Activated T-cell treated with anti-CD3 and anti-CD28 coated beads, Interleukin-2, amount 50 U/mL, for 72 hours (primary cell): ENCODE data around the gene COL1A1. TPM values are rescaled to one million over a fixed set of nuclear protein-coding genes. Genes with fewer than 3 reads are reported as not detected.

ENCODE experiments used
- ATAC-seq, 2 donors: fragments of 150-1000 bp; cut with Tn5 transposase; replicated peaks in 1 of 2; 2 replicates each; pipeline ENCODE4 v1.10.0; 2021; ENCODE audit warnings: moderate library complexity in 2 of 2, mild to moderate bottlenecking in 1 of 2
- DNase-seq, 2 donors: peaks; one replicate each; pipeline ENCODE4 v3.0.0; 2021 to 2022; ENCODE audit warnings: mixed read lengths in 1 of 2
- H3K27ac Mint-ChIP-seq: one replicate; pipeline ENCODE4 v1.8.0; 2022; ENCODE audit warnings: mild to moderate bottlenecking, moderate library complexity, mixed read lengths
- H3K27me3 Mint-ChIP-seq: one replicate; pipeline ENCODE4 v1.8.0; 2022; ENCODE audit warnings: low read depth, mixed read lengths
- H3K36me3 Mint-ChIP-seq, 2 donors: one replicate each; pipeline ENCODE4 v1.8.0; 2022; ENCODE audit warnings: mixed read lengths in 2 of 2, mild to moderate bottlenecking in 1 of 2; ENCODE audit not compliant: insufficient read depth in 2 of 2
- H3K4me1 Mint-ChIP-seq: one replicate; pipeline ENCODE4 v1.8.0; 2022; ENCODE audit warnings: low read depth, mixed read lengths
- H3K4me3 Mint-ChIP-seq, 2 donors: one replicate each; pipeline ENCODE4 v1.8.0; 2022; ENCODE audit warnings: mild to moderate bottlenecking in 2 of 2, mixed read lengths in 2 of 2, moderate library complexity in 2 of 2
- H3K9me3 Mint-ChIP-seq, 2 donors: one replicate each; pipeline ENCODE4 v1.8.0; 2022; ENCODE audit warnings: mixed read lengths in 2 of 2
- total RNA-seq, 2 donors: library from RNA; stranded (reverse); gene quantifications; one replicate each; pipeline ENCODE4 v1.2.3, GENCODE V29; 2022

The COL1A1 gene
- total RNA-seq, 2 donors from 2014 or later, result 9.8 to 10.3 TPM

- ATAC-seq (no peak), DNase-seq (no peak)
- H3K4me3 Mint-ChIP-seq, result no peak overlapping the region
- H3K27ac Mint-ChIP-seq, result no peak overlapping the region
- peaks cover 60% of the 10 kb centered on the region for H3K27me3 Mint-ChIP-seq
- no peaks in the 10 kb centered on the region for H3K9me3 Mint-ChIP-seq
- H3K4me1 Mint-ChIP-seq, result peaks cover 18% of the 10 kb centered on the region
- no peaks in the 10 kb centered on the region for H3K36me3 Mint-ChIP-seq
Measured at GRCh38 chr17:50210240-50211225, 9.1 kb upstream of the COL1A1 start.

DNA sequence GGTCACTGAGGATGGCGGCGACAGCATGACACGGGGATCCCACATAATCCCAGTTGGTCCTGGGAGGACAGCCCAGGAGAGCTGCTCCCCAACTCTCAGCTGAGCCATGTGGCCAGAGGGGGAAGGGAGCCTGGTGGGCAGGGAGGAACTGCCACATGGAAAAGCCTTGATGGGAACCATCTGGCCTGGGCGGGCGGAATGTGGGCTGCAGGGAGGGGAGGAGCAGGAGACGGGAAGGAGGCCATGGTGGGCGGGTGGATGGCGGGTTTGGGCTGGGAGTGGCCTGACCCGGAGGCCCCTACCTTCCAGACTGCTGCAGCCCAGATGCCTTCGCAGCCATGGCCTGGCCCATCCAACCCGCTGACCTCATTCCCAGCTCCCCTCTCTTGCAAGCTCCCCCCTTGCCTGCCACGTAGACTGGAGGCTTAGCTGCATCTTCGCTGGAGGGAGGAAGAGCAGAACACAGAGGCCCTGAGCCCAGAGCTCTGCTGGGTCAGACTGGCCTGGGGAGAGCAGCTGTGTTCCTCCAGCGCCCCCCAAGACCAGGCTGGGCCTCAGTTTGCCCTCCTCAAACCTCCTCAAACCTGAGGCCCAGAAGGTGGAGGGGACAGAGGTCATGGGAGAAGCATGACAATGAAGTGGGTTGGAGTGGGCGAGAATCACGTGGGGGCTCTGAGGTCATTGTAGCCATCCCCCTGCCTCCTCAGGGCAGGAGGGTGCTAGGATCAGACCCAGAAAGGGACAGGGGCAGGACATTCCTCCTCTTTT is 8.2 kb upstream of the COL1A1 start:
- peaks cover 18% of the 10 kb centered on the region for H3K4me1 Mint-ChIP-seq
- no peaks in the 10 kb centered on the region for H3K36me3 Mint-ChIP-seq
- no peak overlapping the region for H3K27ac Mint-ChIP-seq
- DNase-seq (no peak), ATAC-seq (no peak)
- H3K9me3 Mint-ChIP-seq, result no peaks in the 10 kb centered on the region
- no peak overlapping the region for H3K4me3 Mint-ChIP-seq
- peaks cover 64% of the 10 kb centered on the region for H3K27me3 Mint-ChIP-seq

DNA sequence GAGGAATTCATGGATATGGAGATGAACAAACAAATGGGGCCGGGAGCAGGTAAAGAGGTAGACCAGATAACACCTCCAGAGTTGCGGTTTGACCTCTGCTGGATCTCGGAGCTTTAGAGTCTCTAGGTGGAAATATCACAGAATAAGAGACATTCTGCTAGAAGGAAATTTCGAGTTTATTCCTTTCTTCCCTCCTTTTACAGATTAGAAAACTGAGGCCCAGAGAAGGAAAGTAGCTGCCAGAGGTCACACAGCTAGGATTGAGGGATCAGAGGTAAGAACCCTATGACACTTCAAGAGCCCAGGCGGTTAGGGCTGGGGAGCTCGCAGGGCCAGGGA is 7.7 kb upstream of the COL1A1 start:
- peaks cover 18% of the 10 kb centered on the region for H3K4me1 Mint-ChIP-seq
- H3K27me3 Mint-ChIP-seq, result peaks cover 58% of the 10 kb centered on the region
- no peaks in the 10 kb centered on the region for H3K9me3 Mint-ChIP-seq
- H3K36me3 Mint-ChIP-seq, result no peaks in the 10 kb centered on the region
- ATAC-seq, result no peak
- no peak overlapping the region for H3K27ac Mint-ChIP-seq
- no peak for DNase-seq
- no peak overlapping the region for H3K4me3 Mint-ChIP-seq

DNA sequence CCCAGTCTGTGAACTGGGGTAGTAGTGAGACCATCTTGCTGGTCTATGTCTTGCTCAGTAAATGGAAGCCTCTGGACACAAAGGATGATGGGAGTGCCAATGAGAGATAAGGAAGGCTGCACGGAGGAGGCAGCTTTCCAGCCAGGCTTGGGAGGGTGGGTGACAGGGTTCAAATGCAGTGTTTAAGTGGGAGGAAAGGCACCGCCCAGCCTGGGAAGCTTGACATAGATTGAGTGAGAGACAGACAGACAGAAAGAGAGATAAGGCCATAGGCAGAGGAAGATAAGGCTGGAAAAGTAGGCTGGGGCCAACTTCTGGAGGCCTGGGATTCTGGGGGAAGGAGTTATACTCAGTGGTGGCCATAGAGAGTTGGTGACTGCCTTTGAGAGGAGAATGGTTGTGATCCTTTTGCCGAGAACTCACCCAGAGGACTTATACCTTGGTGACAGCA is 7.2 kb upstream of the COL1A1 start:
- H3K27ac Mint-ChIP-seq, result no peak overlapping the region
- H3K9me3 Mint-ChIP-seq, result no peaks in the 10 kb centered on the region
- no peaks in the 10 kb centered on the region for H3K36me3 Mint-ChIP-seq
- no peak overlapping the region for H3K4me3 Mint-ChIP-seq
- peaks cover 18% of the 10 kb centered on the region for H3K4me1 Mint-ChIP-seq
- H3K27me3 Mint-ChIP-seq, result peaks cover 56% of the 10 kb centered on the region
- DNase-seq (no peak), ATAC-seq (no peak)

GRCh38 chr17:50207792-50208567 is 6.5 kb upstream of the COL1A1 start:
- no peak overlapping the region for H3K4me3 Mint-ChIP-seq
- no peak overlapping the region for H3K27ac Mint-ChIP-seq
- no peaks in the 10 kb centered on the region for H3K9me3 Mint-ChIP-seq
- DNase-seq, result no peak
- no peak for ATAC-seq
- no peaks in the 10 kb centered on the region for H3K36me3 Mint-ChIP-seq
- H3K27me3 Mint-ChIP-seq, result peaks cover 57% of the 10 kb centered on the region
- peaks cover 13% of the 10 kb centered on the region for H3K4me1 Mint-ChIP-seq

DNA sequence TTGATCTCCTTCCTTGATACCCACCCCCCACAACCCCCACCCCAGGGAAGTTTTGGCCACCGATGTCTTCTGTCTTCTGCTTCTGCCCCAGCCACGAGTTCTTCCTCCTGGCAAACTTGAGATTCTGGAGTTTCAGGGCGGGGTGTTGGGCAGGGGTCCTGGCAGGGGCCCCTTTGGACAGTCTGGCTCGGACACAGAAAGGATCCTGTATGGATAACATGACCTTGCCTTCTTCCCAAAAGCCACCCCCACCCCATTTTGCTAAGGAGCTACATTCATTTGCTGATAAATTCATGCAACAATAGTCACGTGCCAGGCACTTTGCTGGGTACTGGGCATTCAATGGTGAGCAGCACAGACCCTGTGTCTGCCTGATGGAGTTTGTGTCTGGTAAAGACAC is 5.9 kb upstream of the COL1A1 start:
- Mint-ChIP-seq H3K4me1 (peaks cover 6% of the 10 kb centered on the region), H3K36me3 (no peaks in the 10 kb centered on the region), H3K9me3 (no peaks in the 10 kb centered on the region), H3K4me3 (no peak overlapping the region), H3K27ac (no peak overlapping the region), H3K27me3 (peaks cover 62% of the 10 kb centered on the region)
- DNase-seq (no peak), ATAC-seq (no peak)

- ATAC-seq, result peak in 1 of 2 donors; percentile 49
- peaks cover 62% of the 10 kb centered on the region for H3K27me3 Mint-ChIP-seq
- H3K4me1 Mint-ChIP-seq, result peaks cover 4% of the 10 kb centered on the region
- H3K27ac Mint-ChIP-seq, result no peak overlapping the region
- H3K4me3 Mint-ChIP-seq, result peak overlapping the region; percentile 36 to 43
- peak; percentile 28 to 44 for DNase-seq
- no peaks in the 10 kb centered on the region for H3K9me3 Mint-ChIP-seq
- H3K36me3 Mint-ChIP-seq, result no peaks in the 10 kb centered on the region
Measured at GRCh38 chr17:50206604-50207293, 5.3 kb upstream of the COL1A1 start.

DNA sequence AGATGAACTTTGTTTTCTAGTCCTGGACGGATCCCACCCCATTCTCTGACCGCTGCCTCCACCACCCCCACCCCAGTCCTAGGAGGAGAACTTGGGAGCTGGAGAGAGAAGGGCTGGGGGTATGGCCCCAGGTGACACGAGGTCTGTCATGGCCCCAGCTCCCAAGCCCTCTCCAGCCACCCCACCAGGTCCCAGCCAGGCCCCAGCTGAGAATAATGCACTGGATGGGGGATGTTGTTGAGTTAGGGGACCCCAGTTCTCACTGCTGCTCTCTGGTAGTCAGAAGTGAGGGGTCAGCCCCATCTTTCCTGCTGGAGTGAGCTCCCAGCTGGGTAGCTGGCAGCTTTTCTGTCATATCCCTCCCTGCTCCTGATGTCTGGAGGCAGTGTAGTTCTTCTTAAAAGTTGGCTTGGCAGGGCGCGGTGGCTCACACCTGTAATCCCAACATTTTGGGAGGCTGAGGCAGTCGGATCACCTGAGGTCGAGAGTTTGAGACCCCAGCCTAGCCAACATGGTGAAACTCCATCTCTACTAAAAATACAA is 4.6 kb upstream of the COL1A1 start:
- H3K27ac Mint-ChIP-seq, result no peak overlapping the region
- H3K27me3 Mint-ChIP-seq, result peaks cover 65% of the 10 kb centered on the region
- H3K4me3 Mint-ChIP-seq, result no peak overlapping the region
- DNase-seq, result no peak
- no peak for ATAC-seq
- H3K36me3 Mint-ChIP-seq, result no peaks in the 10 kb centered on the region
- H3K4me1 Mint-ChIP-seq, result peaks cover 5% of the 10 kb centered on the region
- H3K9me3 Mint-ChIP-seq, result no peaks in the 10 kb centered on the region

GRCh38 chr17:50205111-50205962 is 3.9 kb upstream of the COL1A1 start:
- H3K27me3 Mint-ChIP-seq, result peaks cover 71% of the 10 kb centered on the region
- DNase-seq (no peak), ATAC-seq (no peak)
- no peaks in the 10 kb centered on the region for H3K36me3 Mint-ChIP-seq
- no peak overlapping the region for H3K4me3 Mint-ChIP-seq
- H3K9me3 Mint-ChIP-seq, result no peaks in the 10 kb centered on the region
- no peak overlapping the region for H3K27ac Mint-ChIP-seq
- peaks cover 11% of the 10 kb centered on the region for H3K4me1 Mint-ChIP-seq

- H3K27me3 Mint-ChIP-seq, result peaks cover 71% of the 10 kb centered on the region
- H3K4me1 Mint-ChIP-seq, result peaks cover 12% of the 10 kb centered on the region
- no peaks in the 10 kb centered on the region for H3K36me3 Mint-ChIP-seq
- no peaks in the 10 kb centered on the region for H3K9me3 Mint-ChIP-seq
- DNase-seq (no peak), ATAC-seq (no peak)
- no peak overlapping the region for H3K4me3 Mint-ChIP-seq
- H3K27ac Mint-ChIP-seq, result no peak overlapping the region
Measured at GRCh38 chr17:50204431-50204830, 3.0 kb upstream of the COL1A1 start.

GRCh38 chr17:50203604-50204345 is 2.3 kb upstream of the COL1A1 start:
- no peak for ATAC-seq

More at GRCh38 chr17:50203604-50204345, 2.3 kb upstream of the COL1A1 start:
- no peak for DNase-seq
- no peaks in the 10 kb centered on the region for H3K36me3 Mint-ChIP-seq
- peaks cover 12% of the 10 kb centered on the region for H3K4me1 Mint-ChIP-seq
- no peaks in the 10 kb centered on the region for H3K9me3 Mint-ChIP-seq
- H3K4me3 Mint-ChIP-seq, result no peak overlapping the region
- no peak overlapping the region for H3K27ac Mint-ChIP-seq
- H3K27me3 Mint-ChIP-seq, result peaks cover 68% of the 10 kb centered on the region
